CD14-positive monocyte (primary cell): ENCODE results near the gene SH3RF3. TPM values are rescaled to one million over a fixed set of nuclear protein-coding genes. Genes with fewer than 3 reads are reported as not detected.

Source experiments
- DNase-seq, 3 donors: peaks; one replicate each; pipeline ENCODE4 v3.0.0-alpha.2; 2011 to 2022
- H2AFZ ChIP-seq: 2 replicates; pipeline ENCODE4 v1.6.0; 2012; ENCODE audit warnings: mild to moderate bottlenecking, low read depth, low read length, inconsistent platforms; ENCODE audit not compliant: insufficient read depth, poor library complexity, severe bottlenecking
- H3K27ac ChIP-seq, 2 donors: 1 replicate in 1 of 2; 2 replicates in 1 of 2; pipeline ENCODE4 v1.5.1; 2012 to 2013; ENCODE audit warnings: low read length in 2 of 2, control low read depth in 1 of 2, inconsistent platforms in 1 of 2, low read depth in 1 of 2, mild to moderate bottlenecking in 1 of 2
- H3K27me3 ChIP-seq, 2 donors: one replicate each; pipeline versions ENCODE4 v1.6.0 to v1.6.1; 2011 to 2013; ENCODE audit warnings: low read length in 2 of 2; ENCODE audit not compliant: control insufficient read depth in 2 of 2, insufficient read depth in 2 of 2
- H3K36me3 ChIP-seq, 2 donors: replicated peaks in 1 of 2; 1 replicate in 1 of 2; 2 replicates in 1 of 2; pipeline versions ENCODE4 v1.5.1 to v1.6.1; 2012 to 2013; ENCODE audit warnings: low read length in 2 of 2, control low read depth in 1 of 2, inconsistent platforms in 1 of 2, mild to moderate bottlenecking in 1 of 2; ENCODE audit not compliant: insufficient read depth in 2 of 2, control insufficient read depth in 1 of 2
- H3K4me1 ChIP-seq, 2 donors: 1 replicate in 1 of 2; 2 replicates in 1 of 2; pipeline versions ENCODE4 v1.5.1 to v1.6.1; 2012 to 2013; ENCODE audit warnings: low read length in 2 of 2, control low read depth in 1 of 2, inconsistent platforms in 1 of 2, mild to moderate bottlenecking in 1 of 2, moderate library complexity in 1 of 2; ENCODE audit not compliant: insufficient read depth in 2 of 2, control insufficient read depth in 1 of 2
- H3K4me2 ChIP-seq: replicated peaks from 2 replicates; pipeline ENCODE3; 2012; ENCODE audit warnings: low read length, moderate library complexity, mild to moderate bottlenecking; ENCODE audit not compliant: poor library complexity, severe bottlenecking; ENCODE audit errors: extremely low read depth
- H3K4me3 ChIP-seq, 3 experiments: fragments of 200-600 bp in 1 of 3; sonication (generic) in 1 of 3; replicated peaks in 1 of 3; 1 replicate in 2 of 3; 2 replicates in 1 of 3; pipeline ENCODE4 v1.5.1; 2011 to 2013; ENCODE audit warnings: low read length in 3 of 3, mild to moderate bottlenecking in 3 of 3, control low read depth in 2 of 3, low read depth in 2 of 3, inconsistent platforms in 1 of 3, moderate library complexity in 1 of 3
- H3K79me2 ChIP-seq: 2 replicates; pipeline ENCODE4 v1.6.0; 2012; ENCODE audit warnings: mild to moderate bottlenecking, control low read depth, inconsistent platforms, low read length, moderate library complexity; ENCODE audit not compliant: insufficient read depth
- H3K9ac ChIP-seq: 2 replicates; pipeline ENCODE4 v1.6.0; 2017; ENCODE audit warnings: low read length, mild to moderate bottlenecking; ENCODE audit not compliant: insufficient read depth, poor library complexity, severe bottlenecking
- H3K9me3 ChIP-seq, 2 donors: replicated peaks in 1 of 2; 1 replicate in 1 of 2; 2 replicates in 1 of 2; pipeline versions ENCODE4 v1.5.1 to v1.6.1; 2012 to 2013; ENCODE audit warnings: low read length in 2 of 2, control low read depth in 1 of 2; ENCODE audit not compliant: control insufficient read depth in 1 of 2, insufficient read depth in 1 of 2
- H4K20me1 ChIP-seq: 2 replicates; pipeline ENCODE4 v1.6.0; 2012; ENCODE audit warnings: mild to moderate bottlenecking, low read length, control low read depth, moderate library complexity; ENCODE audit not compliant: insufficient read depth
- H3K27ac Mint-ChIP-seq, 7 donors: one replicate each; pipeline ENCODE4 v1.8.0; 2020; ENCODE audit warnings: mild to moderate bottlenecking in 7 of 7, mixed read lengths in 7 of 7, moderate library complexity in 6 of 7, inconsistent platforms in 2 of 7
- H3K27me3 Mint-ChIP-seq, 3 donors: one replicate each; pipeline ENCODE4 v1.8.0; 2021 to 2022; ENCODE audit warnings: low read depth in 3 of 3, mild to moderate bottlenecking in 3 of 3, mixed read lengths in 3 of 3, moderate library complexity in 3 of 3, inconsistent platforms in 1 of 3
- H3K36me3 Mint-ChIP-seq, 2 donors: one replicate each; pipeline ENCODE4 v1.8.0; 2020; ENCODE audit warnings: mixed read lengths in 2 of 2, inconsistent platforms in 1 of 2, mild to moderate bottlenecking in 1 of 2
- H3K4me1 Mint-ChIP-seq: one replicate; pipeline ENCODE4 v1.8.0; 2020; ENCODE audit warnings: mild to moderate bottlenecking, mixed read lengths
- H3K4me3 Mint-ChIP-seq, 2 donors: one replicate each; pipeline ENCODE4 v1.8.0; 2020; ENCODE audit warnings: mild to moderate bottlenecking in 2 of 2, mixed read lengths in 2 of 2, moderate library complexity in 1 of 2
- H3K9me3 Mint-ChIP-seq, 7 donors: one replicate each; pipeline ENCODE4 v1.8.0; 2020 to 2022; ENCODE audit warnings: mixed read lengths in 7 of 7, mild to moderate bottlenecking in 6 of 7, moderate library complexity in 6 of 7, inconsistent platforms in 2 of 7
- WGBS: methylation state at CpG from one replicate; pipeline ENCODE4 v1.1.5; 2013; ENCODE audit warnings: missing lambda C conversion rate; ENCODE audit not compliant: insufficient coverage; 5-methylcytosine and 5-hydroxymethylcytosine counted together
- intact Hi-C, 2 donors: fragments of 100-400 bp; cut with micrococcal nuclease; formaldehyde crosslinking; loops; one replicate each; pipeline versions ENCODE4 v1.15.0 to v1.15.1; 2023
- polyA plus RNA-seq, 3 donors: library from polyadenylated mRNA; depleted of rRNA in 1 of 3; unstranded in 2 of 3; stranded (reverse) in 1 of 3; fragments of 300-500 nt in 2 of 3; fragments of >200 nt in 1 of 3; fragmentation: Illumina TruSeq in 2 of 3; gene quantifications; 1 replicate in 2 of 3; 2 replicates in 1 of 3; pipeline ENCODE4 v1.2.3, GENCODE V29; 2012 to 2021
- TF ChIP-seq, protein P1 (sequence below): fragments of 200-600 bp; IDR thresholded peaks from one replicate; pipeline ENCODE4 v1.8.0; 2022; ENCODE audit warnings: antibody characterized with exemption, mild to moderate bottlenecking

SH3RF3 gene
- polyA plus RNA-seq, 3 donors, result 0.25 to 0.75 (median 0.34) TPM

DNA sequence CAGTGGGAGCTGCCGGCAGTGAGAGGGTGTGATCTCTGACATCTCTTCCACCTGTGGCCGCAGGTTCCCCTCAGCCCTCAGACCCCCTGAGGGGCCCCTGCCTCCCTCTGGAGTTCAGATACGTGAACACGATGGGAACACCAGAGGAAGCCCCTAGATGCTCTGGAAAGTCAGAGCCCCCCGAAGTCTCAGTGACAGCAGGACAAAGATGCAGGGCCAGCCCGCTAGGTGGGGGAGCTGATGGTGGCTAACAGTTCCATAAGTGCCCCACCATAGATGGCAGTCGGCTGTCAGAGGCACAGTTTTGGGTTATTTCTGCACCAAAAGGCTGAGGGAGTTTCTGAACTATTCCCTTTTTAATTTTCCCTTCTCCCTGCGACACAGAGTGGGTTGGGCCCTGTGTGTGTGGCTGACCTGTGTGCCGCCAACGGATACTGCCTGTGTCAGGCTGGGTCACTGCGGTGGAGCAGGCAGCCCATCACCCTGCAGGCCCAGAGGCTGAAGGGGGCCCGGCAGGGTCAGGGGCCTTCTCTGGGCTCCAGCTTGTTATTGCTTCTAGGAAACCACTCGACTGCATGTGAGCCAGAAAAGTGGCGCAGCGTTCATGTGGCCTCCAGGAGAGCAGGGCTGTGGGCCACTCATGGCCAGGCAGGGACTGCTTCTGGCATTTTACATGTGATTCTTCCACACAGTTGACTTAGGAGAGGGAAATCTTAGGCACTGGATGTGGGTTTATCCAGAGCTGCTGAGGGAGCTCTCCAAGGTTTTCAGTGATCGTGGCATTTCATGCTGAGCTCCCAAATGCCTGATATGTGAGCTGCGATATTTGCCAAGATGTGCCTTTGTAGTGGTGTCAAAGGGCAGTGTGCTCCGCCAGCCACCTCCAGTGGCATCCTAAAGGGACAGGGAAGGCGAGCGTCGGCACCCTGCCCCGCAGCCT, 225.1 kb downstream of the SH3RF3 start:
- Histone ChIP-seq H3K4me2 (no peak overlapping the region), H3K9me3 (peaks cover 8 to 9% of the 10 kb centered on the region in 2 donors), H3K79me2 (no peaks in the 10 kb centered on the region), H3K4me1 (peaks cover 3 to 6% of the 10 kb centered on the region in 2 donors), H3K27me3 (no peaks in the 10 kb centered on the region), H2AFZ (no peak overlapping the region), H3K9ac (no peak overlapping the region), H3K27ac (no peak overlapping the region), H3K36me3 (no peaks in the 10 kb centered on the region), H3K4me3 (no peak overlapping the region), H4K20me1 (no peaks in the 10 kb centered on the region)
- H3K9me3 Mint-ChIP-seq, result peaks cover 4 to 12% (median 9%) of the 10 kb centered on the region in 7 donors
- H3K36me3 Mint-ChIP-seq, result no peaks in the 10 kb centered on the region
- TF ChIP-seq, protein P1, sequence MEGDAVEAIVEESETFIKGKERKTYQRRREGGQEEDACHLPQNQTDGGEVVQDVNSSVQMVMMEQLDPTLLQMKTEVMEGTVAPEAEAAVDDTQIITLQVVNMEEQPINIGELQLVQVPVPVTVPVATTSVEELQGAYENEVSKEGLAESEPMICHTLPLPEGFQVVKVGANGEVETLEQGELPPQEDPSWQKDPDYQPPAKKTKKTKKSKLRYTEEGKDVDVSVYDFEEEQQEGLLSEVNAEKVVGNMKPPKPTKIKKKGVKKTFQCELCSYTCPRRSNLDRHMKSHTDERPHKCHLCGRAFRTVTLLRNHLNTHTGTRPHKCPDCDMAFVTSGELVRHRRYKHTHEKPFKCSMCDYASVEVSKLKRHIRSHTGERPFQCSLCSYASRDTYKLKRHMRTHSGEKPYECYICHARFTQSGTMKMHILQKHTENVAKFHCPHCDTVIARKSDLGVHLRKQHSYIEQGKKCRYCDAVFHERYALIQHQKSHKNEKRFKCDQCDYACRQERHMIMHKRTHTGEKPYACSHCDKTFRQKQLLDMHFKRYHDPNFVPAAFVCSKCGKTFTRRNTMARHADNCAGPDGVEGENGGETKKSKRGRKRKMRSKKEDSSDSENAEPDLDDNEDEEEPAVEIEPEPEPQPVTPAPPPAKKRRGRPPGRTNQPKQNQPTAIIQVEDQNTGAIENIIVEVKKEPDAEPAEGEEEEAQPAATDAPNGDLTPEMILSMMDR, result no peak
- DNase-seq, result no peak
- H3K4me1 Mint-ChIP-seq, result peaks cover 21% of the 10 kb centered on the region
- intact Hi-C loops, result no loop called here
- peak overlapping the region in 1 of 7 donors; percentile 23 for H3K27ac Mint-ChIP-seq
- no peak overlapping the region for H3K4me3 Mint-ChIP-seq
- peaks cover 6 to 12% (median 10%) of the 10 kb centered on the region in 3 donors for H3K27me3 Mint-ChIP-seq
- 97% methylated on average over 17 of the region's 22 CpGs for WGBS

- no peaks in the 10 kb centered on the region for H3K27me3 ChIP-seq
- H3K36me3 Mint-ChIP-seq, result no peaks in the 10 kb centered on the region
- intact Hi-C loops, result no loop called here
- no peak overlapping the region for H3K4me2 ChIP-seq
- peaks cover 4 to 12% (median 9%) of the 10 kb centered on the region in 7 donors for H3K9me3 Mint-ChIP-seq
- H3K27ac ChIP-seq, result no peak overlapping the region
- H4K20me1 ChIP-seq, result no peaks in the 10 kb centered on the region
- WGBS, result 100% methylated on average over 2 of the region's 8 CpGs
- no peak overlapping the region for H3K4me3 ChIP-seq
- H3K4me3 Mint-ChIP-seq, result no peak overlapping the region
- peaks cover 8 to 9% of the 10 kb centered on the region in 2 donors for H3K9me3 ChIP-seq
- H3K79me2 ChIP-seq, result no peaks in the 10 kb centered on the region
- no peak overlapping the region for H2AFZ ChIP-seq
- peaks cover 15% of the 10 kb centered on the region for H3K4me1 Mint-ChIP-seq
- H3K4me1 ChIP-seq, result peaks cover 0 to 6% of the 10 kb centered on the region in 2 donors
- H3K36me3 ChIP-seq, result no peaks in the 10 kb centered on the region
- H3K9ac ChIP-seq, result no peak overlapping the region
- DNase-seq, result no peak
- H3K27me3 Mint-ChIP-seq, result peaks cover 2 to 6% (median 4%) of the 10 kb centered on the region in 3 donors
- no peak overlapping the region for H3K27ac Mint-ChIP-seq
- TF ChIP-seq, protein P1, result no peak
Measured at GRCh38 chr2:109355192-109355843, 226.3 kb downstream of the SH3RF3 start.
